Right atrium auricular region (tissue), 2 donors: ENCODE results near the gene OAS1. TPM values are rescaled to one million over a fixed set of nuclear protein-coding genes. Genes with fewer than 3 reads are reported as not detected.

Experiments used
- DNase-seq: peaks from one replicate; pipeline ENCODE4 v3.0.0-alpha.2; 2019; ENCODE audit warnings: low spot score
- H3K27ac ChIP-seq, 2 donors: fragments of 200-600 bp; sonication (generic); 1 replicate in 1 of 2; 2 replicates in 1 of 2; pipeline ENCODE4 v1.5.1; 2016 to 2019
- H3K27me3 ChIP-seq, 2 donors: fragments of 200-600 bp; sonication (generic); one replicate each; pipeline versions ENCODE4 v1.5.1 to v1.6.0; 2017 to 2019
- H3K36me3 ChIP-seq: fragments of 200-600 bp; sonication (generic); one replicate; pipeline ENCODE4 v1.5.1; 2016
- H3K4me1 ChIP-seq, 2 donors: fragments of 200-600 bp; sonication (generic); one replicate each; pipeline versions ENCODE4 v1.5.1 to v1.6.0; 2017 to 2019
- H3K4me3 ChIP-seq, 2 donors: fragments of 200-600 bp; sonication (generic); 1 replicate in 1 of 2; 2 replicates in 1 of 2; pipeline ENCODE4 v1.5.1; 2017 to 2019; ENCODE audit warnings: mild to moderate bottlenecking in 1 of 2, moderate library complexity in 1 of 2
- H3K9me3 ChIP-seq, 2 donors: fragments of 200-600 bp; sonication (generic); one replicate each; pipeline ENCODE4 v1.5.1; 2019
- CTCF ChIP-seq, 2 donors: fragments of 200-600 bp; sonication (generic); IDR thresholded peaks; one replicate each; pipeline ENCODE4 v1.5.1; 2019; ENCODE audit warnings: antibody characterized with exemption in 2 of 2
- total RNA-seq, 2 donors: library from RNA; depleted of rRNA; stranded (reverse); fragments of >200 nt; gene quantifications; one replicate each; pipeline ENCODE4 v1.1.0, GENCODE V29; 2016

Gene OAS1
- total RNA-seq, 2 donors from 2014 or later: 4.0 to 8.4 TPM

DNA sequence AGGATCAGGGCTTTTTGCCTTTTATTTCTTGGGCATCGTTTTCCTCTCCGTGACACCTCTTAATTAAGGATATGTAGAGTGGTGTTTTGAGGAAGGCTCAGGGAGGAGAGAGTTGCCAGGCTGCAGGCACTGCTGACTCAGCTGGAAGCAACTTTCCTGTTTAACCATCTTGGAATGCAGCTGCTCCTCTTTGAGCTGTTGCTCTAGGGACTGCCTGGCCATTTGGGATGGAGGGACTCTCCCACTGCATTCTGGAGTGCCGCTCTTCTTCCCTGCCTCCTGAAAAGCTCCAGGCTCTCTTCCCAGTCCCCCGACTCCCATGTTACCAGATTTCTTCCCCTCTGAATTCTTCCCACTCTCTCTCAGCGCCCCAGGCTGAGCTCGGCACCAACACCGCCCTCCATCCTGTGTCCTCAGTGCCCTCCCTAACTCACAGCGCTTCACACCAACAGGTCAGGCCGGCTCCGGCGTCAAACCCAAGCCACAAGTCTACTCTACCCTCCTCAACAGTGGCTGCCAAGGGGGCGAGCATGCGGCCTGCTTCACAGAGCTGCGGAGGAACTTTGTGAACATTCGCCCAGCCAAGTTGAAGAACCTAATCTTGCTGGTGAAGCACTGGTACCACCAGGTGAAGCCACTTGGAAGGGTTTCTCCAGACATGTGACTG is 37.4 kb downstream of the OAS1 start:
- Histone ChIP-seq H3K27me3 (no peaks in the 10 kb centered on the region), H3K27ac (no peak overlapping the region), H3K9me3 (no peaks in the 10 kb centered on the region), H3K36me3 (peaks cover 3% of the 10 kb centered on the region), H3K4me1 (peaks cover 0 to 15% of the 10 kb centered on the region in 2 donors), H3K4me3 (no peak overlapping the region)
- TF ChIP-seq CTCF (IDR thresholded peaks at IDR 0.05): no peak
- no peak for DNase-seq

GRCh38 chr12:112945515-112945914 is 38.8 kb downstream of the OAS1 start:
- no peaks in the 10 kb centered on the region for H3K9me3 ChIP-seq
- H3K4me3 ChIP-seq: no peak overlapping the region
- no peak overlapping the region for H3K27ac ChIP-seq
- peaks cover 0 to 1% of the 10 kb centered on the region in 2 donors for H3K4me1 ChIP-seq
- H3K27me3 ChIP-seq: no peaks in the 10 kb centered on the region
- peaks cover 3% of the 10 kb centered on the region for H3K36me3 ChIP-seq
- no peak for DNase-seq
- TF ChIP-seq CTCF (IDR thresholded peaks at IDR 0.05): no peak

DNA sequence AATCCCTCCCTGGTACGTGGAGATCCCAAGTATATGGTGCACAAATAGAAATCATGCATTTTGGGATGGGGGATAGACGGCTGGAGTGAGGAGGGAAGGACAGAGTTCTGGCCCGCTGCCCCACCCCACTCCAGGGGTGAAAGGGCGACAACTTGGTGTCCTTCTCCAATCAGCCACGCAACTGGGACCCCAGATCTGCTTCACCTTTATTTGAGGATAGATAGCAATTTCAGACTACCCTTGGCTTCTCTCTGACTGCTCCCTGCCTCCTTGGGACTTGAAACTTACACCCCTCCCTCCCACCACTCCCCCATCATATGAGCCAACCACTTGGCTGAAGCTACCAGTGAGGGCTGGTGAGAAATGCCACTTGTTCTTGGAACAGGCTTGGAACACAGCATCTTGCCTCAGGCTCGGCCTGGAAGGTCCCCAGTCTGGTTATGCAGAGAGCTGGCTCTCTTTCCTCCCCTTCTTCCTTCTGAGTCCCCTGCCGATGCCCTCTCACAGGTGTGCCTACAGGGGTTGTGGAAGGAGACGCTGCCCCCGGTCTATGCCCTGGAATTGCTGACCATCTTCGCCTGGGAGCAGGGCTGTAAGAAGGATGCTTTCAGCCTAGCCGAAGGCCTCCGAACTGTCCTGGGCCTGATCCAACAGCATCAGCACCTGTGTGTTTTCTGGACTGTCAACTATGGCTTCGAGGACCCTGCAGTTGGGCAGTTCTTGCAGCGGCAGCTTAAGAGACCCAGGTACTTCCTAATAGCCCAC is 39.7 kb downstream of the OAS1 start:
- peaks cover 3% of the 10 kb centered on the region for H3K36me3 ChIP-seq
- H3K27me3 ChIP-seq: no peaks in the 10 kb centered on the region
- no peak for TF ChIP-seq CTCF (IDR thresholded peaks at IDR 0.05)
- no peak overlapping the region for H3K27ac ChIP-seq
- no peak for DNase-seq
- H3K9me3 ChIP-seq: peaks cover 0 to 2% of the 10 kb centered on the region in 2 donors
- H3K4me3 ChIP-seq: no peak overlapping the region
- H3K4me1 ChIP-seq: no peaks in the 10 kb centered on the region

DNA sequence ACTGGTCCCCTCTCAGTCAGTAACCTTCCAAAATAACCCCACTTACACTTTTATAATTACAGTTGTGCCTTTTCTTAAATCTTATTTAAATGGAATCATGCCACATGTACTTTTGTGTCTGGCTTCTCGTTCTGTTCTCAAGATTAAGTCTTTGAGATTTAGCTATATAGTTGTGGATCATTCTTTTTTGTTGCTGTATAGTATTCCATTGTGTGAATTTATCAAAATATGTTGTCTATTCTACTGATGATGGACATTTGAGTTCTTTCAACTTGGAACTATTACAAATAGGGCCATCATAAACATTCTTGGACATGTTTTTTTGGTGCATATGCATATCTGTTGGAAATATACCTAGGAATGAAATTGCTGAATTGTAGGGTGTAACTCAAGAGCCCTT is 40.6 kb downstream of the OAS1 start:
- Histone ChIP-seq H3K27me3 (no peaks in the 10 kb centered on the region), H3K36me3 (peaks cover 3% of the 10 kb centered on the region), H3K4me1 (no peaks in the 10 kb centered on the region), H3K9me3 (peaks cover 0 to 11% of the 10 kb centered on the region in 2 donors), H3K4me3 (no peak overlapping the region), H3K27ac (no peak overlapping the region)
- no peak for TF ChIP-seq CTCF (IDR thresholded peaks at IDR 0.05)
- DNase-seq: no peak

- H3K4me3 ChIP-seq: no peak overlapping the region
- no peak for DNase-seq
- H3K4me1 ChIP-seq: no peaks in the 10 kb centered on the region
- H3K36me3 ChIP-seq: peaks cover 3% of the 10 kb centered on the region
- H3K9me3 ChIP-seq: peaks cover 0 to 15% of the 10 kb centered on the region in 2 donors
- no peak overlapping the region for H3K27ac ChIP-seq
- H3K27me3 ChIP-seq: no peaks in the 10 kb centered on the region
- no peak for TF ChIP-seq CTCF (IDR thresholded peaks at IDR 0.05)
These were observed 41.0 kb downstream of the OAS1 start for GRCh38 chr12:112947761-112948160.
